Effector CD8-positive, alpha-beta T cell (primary cell): ENCODE data around the gene VPS13D.
"Not testable (repeated sequence)": the region's sequence is repeated elsewhere in the genome, so short reads cannot be mapped to it uniquely, and the experiment has no call there.

ENCODE experiments used
- DNase-seq: peaks from one replicate; lab custom pipeline; 2025; lab: John Stamatoyannopoulos, UW

The VPS13D gene

DNA sequence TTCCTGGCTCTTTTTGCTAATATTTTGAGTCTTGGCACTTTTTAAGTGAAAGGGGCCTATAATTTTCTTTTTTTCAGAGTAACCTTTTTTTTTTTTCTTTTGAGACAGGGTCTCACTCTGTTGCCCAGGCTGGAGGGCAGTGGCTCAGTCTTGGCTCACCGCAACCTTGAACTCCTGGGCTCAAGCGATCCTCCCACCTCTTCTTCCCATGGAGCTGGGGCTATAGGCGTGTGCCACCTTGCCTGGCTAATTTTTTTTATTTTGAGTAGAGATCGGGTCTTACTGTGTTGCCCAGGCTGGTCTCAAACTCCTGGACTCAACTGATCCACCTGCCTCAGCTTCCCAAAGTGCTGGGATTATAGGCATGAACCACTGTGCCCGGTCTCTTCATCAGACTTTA, 285.4 kb downstream of the VPS13D start:
- DNase-seq = no peak

DNA sequence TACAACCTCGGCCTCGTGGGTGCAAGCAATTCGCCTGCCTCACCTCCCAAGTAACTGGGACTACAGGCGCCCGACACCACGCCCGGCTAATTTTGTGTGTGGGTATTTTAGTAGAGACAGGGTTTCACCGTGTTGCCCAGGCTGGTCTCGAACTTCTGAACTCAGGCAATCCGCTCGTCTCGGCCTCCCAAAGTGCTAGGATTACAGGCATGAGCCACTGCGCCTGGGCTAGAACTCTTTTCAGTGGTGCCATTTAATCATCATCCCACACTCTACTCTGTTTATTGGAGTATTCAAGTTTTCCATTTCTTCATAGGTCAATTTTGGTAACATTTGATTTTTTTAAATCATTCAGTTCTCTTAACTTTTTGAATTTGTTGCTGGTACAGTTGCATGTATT, 286.9 kb downstream of the VPS13D start:
- no peak for DNase-seq

DNA sequence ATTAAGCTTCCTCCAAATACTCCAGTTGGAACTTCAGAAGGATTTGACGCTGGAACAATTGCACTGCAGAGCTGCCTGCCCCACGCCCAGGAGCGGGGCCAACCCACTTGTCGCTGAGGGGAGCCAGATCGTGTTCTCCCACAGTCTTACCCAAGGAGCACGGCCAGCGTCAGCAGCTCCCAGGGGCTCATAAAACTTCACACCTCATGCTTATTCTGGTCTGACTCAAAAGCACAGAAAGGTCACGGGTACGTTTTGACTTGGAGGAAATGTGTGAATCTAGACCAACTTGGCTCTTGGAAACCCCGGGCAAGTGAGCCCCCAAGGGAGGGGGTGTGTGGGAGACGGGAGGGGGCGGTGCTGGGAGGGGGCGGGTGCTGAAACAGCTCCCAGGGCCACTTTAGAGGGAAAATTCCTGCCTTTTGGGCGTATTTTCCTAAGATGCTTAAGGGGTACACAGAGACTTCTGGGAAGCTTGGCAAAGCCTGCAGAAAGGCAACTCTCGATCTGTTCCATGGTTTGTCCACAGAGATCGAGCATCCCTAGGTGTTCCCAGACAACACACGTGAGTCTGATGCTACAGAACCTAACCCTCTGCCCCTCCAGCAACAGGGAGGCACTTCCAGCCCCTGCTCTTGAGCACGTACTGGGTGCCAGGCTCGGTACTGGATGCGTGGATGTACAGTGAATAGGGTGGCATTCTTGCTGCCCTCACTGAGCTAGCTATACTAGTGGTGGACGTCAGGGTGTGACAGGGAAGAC, 289.3 kb downstream of the VPS13D start:
- DNase-seq = no peak

DNA sequence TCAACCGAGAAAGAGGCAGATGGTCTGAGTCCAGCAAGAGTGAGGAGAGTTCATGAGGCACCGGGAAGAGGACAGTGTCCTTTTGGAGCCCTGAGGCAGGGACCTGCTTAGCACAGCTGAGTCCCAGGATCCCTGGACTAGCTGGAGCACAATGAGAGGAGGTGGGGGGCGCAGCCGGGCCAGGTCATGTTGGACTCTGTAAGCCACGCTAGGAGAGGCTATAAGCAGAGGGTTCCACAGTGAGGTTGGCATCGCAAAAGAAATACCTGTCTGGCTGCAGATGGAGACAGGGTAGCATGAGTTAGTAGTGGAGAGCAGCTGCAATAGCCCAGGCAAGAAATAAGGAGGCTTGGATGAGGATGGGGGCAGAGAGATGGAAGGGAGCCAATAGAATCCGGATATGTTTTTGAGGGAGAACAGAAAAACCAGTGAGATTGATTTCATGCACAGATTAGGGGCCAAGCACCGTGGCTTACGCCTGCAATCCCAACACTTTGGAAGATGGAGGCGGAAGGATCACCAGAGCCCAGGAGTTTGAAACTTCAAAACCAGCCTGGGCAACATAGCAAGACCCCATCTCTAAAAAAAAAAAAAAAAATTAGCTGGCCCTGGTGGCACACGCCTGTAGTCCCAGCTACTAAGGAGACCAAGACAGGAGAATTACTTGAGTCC, 290.0 kb downstream of the VPS13D start:
- no peak for DNase-seq

DNA sequence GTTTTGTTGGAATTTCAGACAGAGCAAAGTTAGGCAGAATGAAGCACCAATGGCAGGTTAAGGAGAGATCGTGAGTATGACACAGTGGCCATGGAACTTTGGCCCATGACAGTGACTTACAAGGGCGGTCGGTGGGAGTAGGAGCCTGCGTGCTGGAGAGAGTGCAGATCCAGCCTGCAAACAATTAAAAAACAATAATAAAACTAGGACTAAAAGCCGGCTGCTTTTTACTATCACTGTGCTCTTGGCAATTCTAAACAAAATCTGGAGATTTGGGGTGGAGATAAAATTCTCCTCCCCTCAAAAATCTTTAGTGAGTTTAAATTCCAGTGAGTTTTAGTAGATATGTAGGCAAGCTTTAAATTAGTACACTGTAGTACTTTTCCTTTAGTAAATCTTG, 291.3 kb downstream of the VPS13D start:
- DNase-seq = no peak

DNA sequence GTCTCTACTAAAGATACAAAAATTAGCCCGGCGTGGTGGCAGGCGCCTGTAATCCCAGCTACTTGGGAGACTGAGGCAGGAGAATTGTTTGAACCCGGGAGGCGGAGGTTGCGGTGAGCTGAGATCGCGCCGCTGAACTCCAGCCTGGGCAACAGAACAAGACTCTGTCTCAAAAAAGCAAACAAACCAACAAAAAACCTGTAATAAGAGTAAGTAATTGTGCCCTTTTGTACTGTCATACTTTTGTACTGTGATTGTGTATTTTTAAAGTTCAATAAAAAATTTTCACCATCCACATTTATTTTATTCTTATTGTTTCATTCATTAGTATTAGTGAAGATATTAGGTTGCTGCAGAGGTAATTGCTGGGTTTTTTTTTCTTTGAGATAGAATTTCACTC, 292.9 kb downstream of the VPS13D start:
- not testable (repeated sequence) for DNase-seq

DNA sequence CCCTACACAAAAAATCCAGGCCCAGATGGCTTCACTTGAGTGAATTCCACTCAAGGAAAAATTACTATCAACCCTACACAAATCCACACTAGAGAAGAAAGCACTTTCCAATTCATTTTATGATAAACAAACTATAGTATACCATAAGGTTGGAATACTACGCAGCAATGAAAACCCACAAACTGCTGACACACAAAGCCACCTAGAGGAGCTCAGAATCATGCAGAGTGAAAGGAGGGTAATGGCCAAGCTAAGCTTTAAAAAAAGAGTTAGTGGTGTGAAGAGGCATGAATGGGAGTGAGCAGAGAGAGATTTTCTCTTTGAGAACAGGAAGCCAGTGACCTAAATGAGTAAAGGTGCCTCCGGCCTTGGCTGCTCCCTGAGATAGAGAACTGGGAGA, 294.4 kb downstream of the VPS13D start:
- no peak for DNase-seq

DNA sequence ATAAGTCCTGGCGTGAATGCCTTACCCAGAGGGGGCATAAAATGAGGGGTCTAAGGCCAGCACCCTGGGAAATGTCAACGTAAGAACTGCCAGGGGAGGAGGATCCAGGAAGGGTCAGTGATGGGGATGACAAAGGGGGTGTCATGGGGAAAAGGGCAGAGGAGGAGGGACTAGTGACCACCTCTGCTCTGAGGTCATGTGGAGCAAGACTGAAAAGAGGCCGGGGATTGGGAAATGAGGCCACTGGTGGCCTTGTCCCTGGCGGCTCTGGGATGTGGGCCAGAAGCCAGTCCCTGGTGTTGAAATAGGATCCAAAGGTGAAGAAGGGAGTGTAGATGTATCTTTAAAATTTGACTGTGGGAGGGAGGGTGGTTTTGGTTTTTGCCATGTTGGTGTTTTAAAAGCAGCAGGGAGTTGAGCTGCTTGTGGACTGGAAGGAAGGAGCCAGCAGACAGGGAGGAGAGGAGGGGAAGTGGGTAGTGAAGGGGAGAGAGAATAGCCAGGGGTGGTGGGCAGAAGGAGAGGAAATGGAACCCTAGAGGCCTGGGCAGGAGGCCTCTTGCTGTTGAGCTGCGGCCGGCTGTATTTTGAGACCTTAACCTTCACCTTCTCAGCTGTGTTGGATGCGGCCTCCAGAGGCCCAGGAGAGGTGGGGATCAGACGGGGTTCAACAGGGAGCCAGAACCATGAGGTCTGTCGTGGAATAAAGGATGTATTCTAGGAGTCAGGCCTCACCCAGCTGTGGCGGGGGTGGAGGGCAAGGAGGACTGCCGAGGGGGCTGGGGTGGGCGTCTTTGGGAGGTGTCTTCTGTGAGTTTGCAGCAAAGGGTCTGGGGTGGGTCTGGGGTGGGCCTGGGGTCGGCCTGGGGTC, 295.7 kb downstream of the VPS13D start:
- DNase-seq = no peak

DNA sequence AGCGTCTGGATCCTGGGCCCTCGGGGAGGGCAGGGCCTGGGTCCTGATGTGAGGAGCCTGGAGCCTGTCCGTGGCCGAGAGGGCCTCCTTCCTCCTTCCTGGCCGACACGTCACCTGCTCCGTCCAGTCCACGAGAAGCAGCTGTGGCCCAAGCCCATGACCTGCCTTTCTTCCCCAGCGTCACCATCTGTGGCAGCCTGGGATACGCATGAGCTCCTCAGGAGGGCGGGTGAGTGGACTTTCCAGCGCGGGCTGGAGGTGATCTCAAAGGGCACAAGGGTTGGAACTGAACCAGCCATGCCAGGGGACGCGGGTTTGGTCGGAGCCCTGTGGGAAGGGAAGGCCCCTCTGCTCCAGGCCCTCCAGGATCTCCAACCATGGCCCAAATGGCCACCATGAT, 297.7 kb downstream of the VPS13D start:
- DNase-seq = no peak

DNA sequence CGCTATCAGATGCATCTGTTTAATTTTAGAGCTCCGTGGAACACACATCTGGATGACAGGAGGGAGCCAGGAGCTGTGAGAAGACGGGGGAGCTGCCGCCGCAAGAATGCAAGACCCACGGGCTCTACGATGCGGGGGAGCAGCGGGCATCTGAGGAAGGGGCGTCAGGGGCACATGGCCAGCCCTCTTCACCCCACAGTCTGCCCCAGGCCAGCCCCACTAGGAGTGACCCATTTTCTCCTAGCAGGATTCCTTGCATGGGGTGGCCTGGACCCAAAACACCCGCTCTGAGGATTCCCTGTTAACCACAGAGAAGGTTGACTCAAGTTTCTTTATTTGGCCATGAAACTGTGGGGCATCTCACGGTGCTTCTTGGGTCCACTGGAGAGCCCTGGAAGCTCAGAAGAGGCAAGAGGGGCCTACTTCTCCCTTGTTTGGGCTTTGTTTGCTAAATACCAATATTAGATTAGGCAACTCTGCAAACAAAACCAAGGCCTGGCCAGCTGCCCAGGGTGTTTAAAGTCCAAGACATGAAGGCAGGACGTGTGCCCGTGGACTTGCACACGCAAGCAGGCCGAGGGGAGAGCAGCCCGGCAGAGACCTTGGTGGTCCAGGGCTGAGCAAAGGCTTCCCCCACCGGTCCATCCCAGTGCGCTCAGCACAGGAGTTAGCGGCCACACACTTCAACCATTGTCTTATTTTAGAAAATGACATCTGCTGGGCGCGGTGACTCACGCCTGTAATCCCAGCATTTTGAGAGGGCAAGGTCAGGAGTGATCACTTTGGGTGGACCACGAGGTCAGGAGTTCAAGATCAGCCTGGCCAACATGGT, 298.4 kb downstream of the VPS13D start:
- DNase-seq = no peak

DNA sequence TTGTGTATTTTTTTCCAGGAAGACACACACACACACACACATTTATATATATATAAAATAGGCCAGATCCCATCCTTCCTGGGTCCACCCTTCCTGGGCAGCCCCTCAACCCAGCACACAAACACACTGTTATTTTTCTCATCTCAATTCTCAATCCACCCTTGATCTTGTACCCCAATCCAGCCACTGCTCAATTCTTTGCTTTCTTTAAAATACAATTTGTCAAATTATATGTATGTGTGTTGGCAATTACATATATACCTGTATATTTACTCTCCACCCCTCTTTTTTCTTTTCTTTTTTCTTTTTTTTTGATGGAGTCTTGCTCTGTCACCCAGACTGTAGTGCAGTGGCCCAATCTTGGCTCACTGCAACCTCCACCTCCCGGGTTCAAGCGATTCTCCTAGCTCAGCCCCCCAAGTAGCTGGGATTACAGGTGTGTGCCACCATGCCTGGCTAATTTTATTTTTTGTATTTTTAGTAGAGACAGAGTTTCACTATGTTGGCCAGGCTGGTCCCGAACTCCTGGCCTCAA, 299.9 kb downstream of the VPS13D start:
- DNase-seq = no peak

DNA sequence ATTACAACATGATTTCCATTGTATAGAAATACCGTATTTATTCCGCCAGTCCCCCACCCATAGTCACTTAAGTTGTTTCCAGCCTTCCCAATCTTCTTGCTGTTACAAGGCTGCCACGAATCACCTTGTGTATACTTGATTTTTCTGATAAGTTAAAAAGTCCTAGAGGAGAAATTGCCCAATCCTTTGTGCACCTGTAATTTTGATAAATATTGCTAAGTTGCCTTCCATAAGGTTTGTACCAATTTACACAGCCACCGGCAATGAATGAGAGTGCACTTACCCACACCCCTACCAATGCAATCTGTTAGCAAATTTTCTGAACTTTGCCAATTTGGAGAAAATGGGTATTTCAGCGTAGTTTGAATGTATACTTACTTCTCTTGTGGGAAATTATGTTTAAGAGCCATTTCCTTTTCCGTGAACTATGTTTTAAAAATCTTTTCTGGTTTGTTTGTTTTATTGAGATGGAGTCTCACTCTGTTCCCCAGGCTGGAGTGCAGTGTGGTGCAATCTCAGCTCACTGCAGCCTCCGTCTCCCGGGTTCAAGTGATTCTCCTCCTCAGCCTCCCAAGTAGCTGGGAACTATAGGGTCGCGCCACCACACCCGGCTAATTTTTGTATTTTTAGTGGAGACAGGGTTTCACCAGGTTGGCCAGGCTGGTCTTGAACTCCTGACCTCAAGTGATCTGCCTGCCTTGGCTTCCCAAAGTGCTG, 300.8 kb downstream of the VPS13D start:
- DNase-seq = no peak

DNA sequence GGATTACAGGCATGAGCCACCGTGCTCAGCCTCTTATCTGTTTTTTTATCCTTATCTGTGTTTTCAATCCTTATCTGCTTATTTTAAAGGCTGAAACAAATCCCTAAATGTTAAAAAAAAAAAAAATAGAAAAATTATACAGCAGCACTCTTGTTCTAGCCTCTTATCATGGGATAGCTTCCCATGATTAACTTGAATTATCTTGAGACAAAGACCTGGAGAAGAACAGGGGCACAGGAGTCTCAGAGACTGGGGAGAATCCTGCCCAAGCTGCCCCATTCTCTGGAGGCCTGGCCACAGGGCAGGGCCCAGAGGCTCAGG, 301.3 kb downstream of the VPS13D start:
- DNase-seq = no peak

DNA sequence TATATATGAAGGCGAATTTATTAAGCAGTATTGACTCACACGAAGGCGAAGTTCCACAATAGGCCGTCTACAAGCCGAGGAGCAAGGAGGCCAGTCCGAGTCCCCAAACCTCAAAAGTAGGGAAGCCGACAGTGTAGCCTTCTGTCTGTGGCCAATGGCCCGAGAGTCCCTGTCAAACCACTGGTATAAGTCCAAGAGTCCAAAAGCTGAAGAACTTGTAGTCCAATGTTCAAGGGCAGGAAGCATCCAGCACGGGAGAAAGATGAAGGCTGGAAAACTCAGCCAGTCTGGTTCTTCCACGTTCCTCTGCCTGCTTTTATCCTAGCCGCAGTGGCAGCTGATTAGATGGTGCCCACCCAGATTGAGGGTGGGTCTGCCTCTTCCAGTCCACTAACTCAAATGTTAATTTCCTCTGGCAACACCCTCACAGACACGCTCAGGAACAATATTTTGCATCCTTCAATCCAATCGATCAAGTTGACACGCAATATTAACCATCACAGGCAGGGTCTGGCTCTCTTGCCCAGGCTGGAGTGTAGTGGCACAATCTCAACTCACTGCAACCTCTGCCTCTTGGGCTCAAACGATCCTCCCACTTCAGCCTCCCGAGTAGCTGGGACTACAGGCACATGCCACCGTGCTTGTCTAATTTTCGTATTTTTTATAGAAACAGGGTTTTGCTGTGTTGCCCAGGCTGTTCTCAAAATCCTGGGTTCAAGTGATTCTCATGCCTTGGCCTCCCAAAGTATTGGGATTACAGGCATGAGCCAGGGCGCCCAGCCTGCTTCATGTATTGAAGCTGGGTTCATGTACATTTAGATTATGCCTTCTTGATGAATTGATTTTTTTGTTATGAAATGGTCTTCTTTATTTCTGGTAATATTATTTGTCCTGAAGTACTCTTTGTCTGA, 302.8 kb downstream of the VPS13D start:
- no peak for DNase-seq

DNA sequence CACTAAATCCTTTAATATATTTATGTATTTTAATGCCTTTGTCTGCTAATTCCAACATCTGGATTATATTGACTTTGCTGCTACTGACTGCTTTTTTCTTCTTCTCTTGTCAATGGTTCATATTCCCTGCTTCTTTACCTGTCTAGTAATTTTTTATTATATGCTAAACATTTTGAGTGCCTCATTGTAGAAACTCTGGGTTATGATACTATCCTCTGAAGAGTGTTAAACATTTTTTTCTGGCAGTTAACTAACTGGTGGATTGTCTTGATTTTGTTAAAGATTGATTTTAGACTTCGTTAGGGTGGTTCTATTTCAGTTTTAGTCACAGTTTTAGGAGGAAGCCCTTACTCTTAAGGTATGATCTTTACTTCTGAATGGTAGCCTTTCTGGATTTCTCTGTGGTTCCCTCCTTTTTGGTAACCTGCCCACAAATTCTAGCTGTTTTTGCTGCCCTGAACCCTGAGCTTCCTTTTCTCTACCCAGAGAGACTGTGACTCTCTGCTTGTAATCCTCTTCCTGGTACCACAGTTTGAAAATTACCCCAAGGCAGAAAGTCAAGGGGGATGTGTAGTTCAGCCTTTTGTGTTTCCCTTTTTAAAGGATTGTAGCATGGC, 306.3 kb downstream of the VPS13D start:
- DNase-seq = no peak

DNA sequence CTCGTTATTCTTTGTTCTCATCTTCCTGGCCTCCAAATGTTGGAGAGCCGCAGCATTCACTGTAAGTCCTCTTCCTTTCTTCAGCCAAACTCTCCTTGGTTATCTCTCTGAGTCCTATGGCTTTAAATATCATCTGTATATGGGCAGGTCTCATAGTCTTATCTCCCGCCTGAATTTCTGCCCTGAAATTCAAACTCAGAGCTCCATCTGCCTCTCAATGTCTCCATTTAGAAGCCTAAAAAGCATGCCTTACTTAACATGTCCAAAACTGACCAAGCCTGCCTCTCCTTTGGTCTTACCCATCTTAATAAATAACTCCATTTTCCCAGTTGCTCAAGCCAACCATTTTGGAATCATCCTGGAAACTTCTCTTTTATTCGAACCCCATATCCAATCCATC, 307.5 kb downstream of the VPS13D start:
- no peak for DNase-seq

DNA sequence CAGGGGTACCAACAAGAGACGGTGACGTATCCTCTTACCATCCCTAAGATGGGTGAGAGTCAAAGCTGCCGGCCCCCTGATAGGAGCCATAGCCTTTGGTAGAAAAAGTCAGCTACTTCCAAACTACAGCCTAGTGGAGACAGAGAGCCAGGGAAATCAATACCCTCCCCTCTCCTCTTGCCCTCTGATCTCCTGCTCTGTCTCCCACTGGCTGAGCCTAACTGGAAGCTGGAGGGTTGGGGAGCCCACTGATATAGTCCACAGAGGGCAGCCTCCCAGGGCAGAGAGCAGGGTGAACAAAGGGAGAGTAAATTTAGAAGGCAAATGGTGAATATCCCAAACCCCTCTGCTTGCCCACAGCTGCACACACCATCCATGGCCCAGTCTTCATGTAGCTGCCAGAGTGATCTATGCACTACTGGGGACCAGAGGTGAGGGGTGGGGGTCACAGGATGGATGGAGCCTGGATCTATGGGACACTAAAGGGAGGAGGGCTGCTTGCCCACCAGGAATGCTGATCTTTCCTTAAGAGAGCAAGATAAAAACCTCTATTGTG, 308.2 kb downstream of the VPS13D start:
- DNase-seq = no peak

DNA sequence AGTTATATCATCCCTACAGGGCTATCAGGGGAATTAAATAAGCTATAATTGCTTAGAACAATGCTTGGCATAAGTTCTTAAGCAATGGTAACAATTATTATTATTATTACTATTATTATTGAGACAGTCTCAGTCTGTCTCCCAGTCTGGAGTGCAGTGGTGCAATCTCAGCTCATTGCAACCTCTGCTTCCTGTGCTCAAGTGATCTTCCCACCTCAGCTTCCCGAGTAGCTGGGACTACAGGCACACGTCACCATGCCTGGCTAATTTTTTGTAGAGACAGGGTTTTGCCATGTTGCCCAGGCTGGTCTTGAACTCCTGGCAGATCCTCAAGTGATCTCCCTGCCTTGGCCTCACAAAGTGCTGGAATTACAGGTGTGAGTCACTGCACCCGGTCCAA, 308.7 kb downstream of the VPS13D start:
- DNase-seq = not testable (repeated sequence)

DNA sequence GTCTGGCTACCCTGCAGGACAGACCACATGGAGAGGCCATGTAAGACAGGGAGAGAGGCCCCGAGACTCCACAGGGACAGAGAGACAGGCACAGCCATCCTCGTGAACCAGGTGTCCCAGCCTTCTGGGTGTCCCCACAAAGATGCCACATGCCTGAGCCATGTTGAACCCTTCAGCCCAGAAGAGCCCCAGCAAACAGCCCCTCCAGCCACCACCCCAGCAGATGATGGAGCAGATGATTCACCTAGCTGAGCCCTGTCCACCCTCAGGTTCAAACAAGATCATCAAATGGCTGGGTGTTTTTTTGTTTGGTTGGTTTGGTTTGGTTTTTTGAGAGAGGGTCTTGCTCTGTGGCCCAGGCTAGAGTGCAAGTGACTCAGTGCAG, 309.5 kb downstream of the VPS13D start:
- DNase-seq = no peak
